Right lobe of liver (tissue), 6 donors: ENCODE data around the gene FYCO1. TPM values are rescaled to one million over a fixed set of nuclear protein-coding genes. Genes with fewer than 3 reads are reported as not detected.

Experiments used
- ATAC-seq, 4 donors: fragments of 200-7000 bp; cut with Tn5 transposase; one replicate each; pipeline ENCODE4 v1.9.1; 2020; ENCODE audit warnings: mild to moderate bottlenecking in 4 of 4, moderate library complexity in 4 of 4
- DNase-seq, 3 donors: peaks; one replicate each; pipeline ENCODE4 v3.0.0-alpha.2; 2020
- H3K27ac ChIP-seq, 3 donors: fragments of 200-600 bp; one replicate each; pipeline ENCODE4 v1.8.0; 2022
- H3K27me3 ChIP-seq, 2 donors: fragments of 200-600 bp; one replicate each; pipeline ENCODE4 v1.8.0; 2022
- H3K36me3 ChIP-seq, 4 donors: fragments of 200-600 bp; sonication (generic) in 1 of 4; one replicate each; pipeline versions ENCODE4 v1.5.1 to v1.8.0; 2017 to 2022; ENCODE audit warnings: control low read depth in 1 of 4
- H3K4me1 ChIP-seq, 4 donors: fragments of 200-600 bp; sonication (generic) in 1 of 4; one replicate each; pipeline versions ENCODE4 v1.5.1 to v1.8.0; 2017 to 2022; ENCODE audit warnings: control low read depth in 1 of 4
- H3K4me3 ChIP-seq, 3 donors: fragments of 200-600 bp; one replicate each; pipeline ENCODE4 v1.8.0; 2022
- H3K9me3 ChIP-seq, 4 donors: fragments of 200-600 bp; sonication (generic) in 1 of 4; one replicate each; pipeline versions ENCODE4 v1.5.1 to v1.8.0; 2017 to 2022; ENCODE audit warnings: control low read depth in 1 of 4
- CTCF ChIP-seq, 4 donors: fragments of 200-600 bp in 3 of 4; fragments of 450-650 bp in 1 of 4; IDR thresholded peaks; one replicate each; pipeline versions ENCODE4 v1.5.1 to v1.8.0; 2016 to 2022; ENCODE audit warnings: antibody characterized with exemption in 4 of 4, mild to moderate bottlenecking in 2 of 4
- POLR2A ChIP-seq: fragments of 450-650 bp; IDR thresholded peaks from one replicate; pipeline ENCODE4 v1.6.1; 2017; ENCODE audit warnings: antibody characterized with exemption, mild to moderate bottlenecking
- WGBS: methylation state at CpG from one replicate; pipeline ENCODE4 v1.1.6; 2018; ENCODE audit warnings: low coverage, low lambda C conversion rate; ENCODE audit not compliant: insufficient coverage; ENCODE audit errors: missing lambda C conversion rate; 5-methylcytosine and 5-hydroxymethylcytosine counted together
- intact Hi-C, 2 donors: fragments of 100-400 bp; cut with DNase I; formaldehyde crosslinking; loops; one replicate each; pipeline versions ENCODE4 v1.11.2 to v1.14.1; 2022
- total RNA-seq, 6 experiments: library from RNA; depleted of rRNA in 2 of 6; stranded (reverse); fragments of >200 nt in 2 of 6; fragmentation: NEBNext Ultra II Directional in 3 of 6; extraction: Animal tissue kit (Norgen Biotek cat#: 25700) in 3 of 6; gene quantifications; one replicate each; pipeline versions ENCODE4 v1.1.0 to v1.2.4, GENCODE V29; 2016 to 2023
- donor health status: DM: no; HTN: yes; CAD: no.
- donor health status: DM: no; HTN: no; CAD: no.
- donor health status: DM: no; HTN: no; CAD: no.
- donor health status: DM: no; HTN: yes; CAD: no.
- donor health status: DM: no; HTN: yes; CAD: no.

The FYCO1 gene
- total RNA-seq, 6 experiments from 2014 or later, result 16.0 to 22.0 (median 21.0) TPM

DNA sequence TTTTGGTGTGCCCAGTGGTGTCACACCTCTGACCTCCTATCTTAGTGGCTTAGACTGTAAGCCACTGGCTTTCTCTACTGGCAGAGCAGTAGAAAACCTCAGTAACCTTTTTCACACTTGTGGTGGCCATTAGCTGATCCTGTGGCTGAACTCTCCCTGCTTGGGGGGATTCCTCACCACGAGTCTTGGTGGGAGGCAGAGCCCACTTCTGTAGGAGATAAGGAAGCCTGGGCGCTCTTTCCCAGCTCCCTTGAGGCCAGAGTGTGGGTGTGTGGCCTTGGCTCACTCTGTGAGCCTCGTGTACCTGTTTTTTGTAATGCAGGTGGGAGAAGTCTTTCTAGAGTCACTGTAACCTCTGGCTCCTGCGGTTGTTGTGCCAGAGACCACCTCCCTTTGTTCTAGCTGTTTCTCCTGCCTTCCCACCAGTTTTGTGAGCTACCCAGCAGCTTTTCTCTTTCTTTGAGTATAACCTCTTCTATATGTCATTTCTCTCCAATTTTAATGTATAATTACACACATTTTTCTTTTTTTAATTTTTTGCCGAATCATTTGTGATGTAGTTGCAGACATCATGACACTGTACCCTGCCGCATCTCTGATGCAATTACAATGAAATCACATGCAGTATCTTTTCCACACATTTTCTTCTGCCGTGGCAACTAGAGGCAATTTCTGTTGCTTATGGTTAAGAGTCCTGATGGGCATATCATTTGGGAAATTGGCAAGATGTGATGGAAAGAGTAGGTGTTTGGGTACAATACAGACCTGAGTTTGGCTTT is 17.9 kb upstream of the FYCO1 start:
- Histone ChIP-seq H3K4me3 (no peak overlapping the region), H3K27me3 (no peaks in the 10 kb centered on the region), H3K27ac (no peak overlapping the region), H3K36me3 (no peaks in the 10 kb centered on the region), H3K9me3 (no peaks in the 10 kb centered on the region), H3K4me1 (no peaks in the 10 kb centered on the region)
- 77% methylated on average over 5 of the region's 7 CpGs for WGBS
- no peak for ATAC-seq
- intact Hi-C loops, result no loop called here
- DNase-seq, result no peak
- TF ChIP-seq CTCF (IDR thresholded peaks at IDR 0.05) (no peak), POLR2A (no peak)

- WGBS, result 81% methylated on average over 4 of the region's 4 CpGs
- Histone ChIP-seq H3K27me3 (no peaks in the 10 kb centered on the region), H3K9me3 (no peaks in the 10 kb centered on the region), H3K4me1 (peaks cover 0 to under 1% (median 0%) of the 10 kb centered on the region in 4 donors), H3K36me3 (no peaks in the 10 kb centered on the region), H3K4me3 (no peak overlapping the region), H3K27ac (no peak overlapping the region)
- TF ChIP-seq POLR2A (no peak), CTCF (IDR thresholded peaks at IDR 0.05) (no peak)
- intact Hi-C loops, result no loop called here
- DNase-seq, result no peak
- ATAC-seq, result no peak
Measured at GRCh38 chr3:46012246-46012645, 16.6 kb upstream of the FYCO1 start.

DNA sequence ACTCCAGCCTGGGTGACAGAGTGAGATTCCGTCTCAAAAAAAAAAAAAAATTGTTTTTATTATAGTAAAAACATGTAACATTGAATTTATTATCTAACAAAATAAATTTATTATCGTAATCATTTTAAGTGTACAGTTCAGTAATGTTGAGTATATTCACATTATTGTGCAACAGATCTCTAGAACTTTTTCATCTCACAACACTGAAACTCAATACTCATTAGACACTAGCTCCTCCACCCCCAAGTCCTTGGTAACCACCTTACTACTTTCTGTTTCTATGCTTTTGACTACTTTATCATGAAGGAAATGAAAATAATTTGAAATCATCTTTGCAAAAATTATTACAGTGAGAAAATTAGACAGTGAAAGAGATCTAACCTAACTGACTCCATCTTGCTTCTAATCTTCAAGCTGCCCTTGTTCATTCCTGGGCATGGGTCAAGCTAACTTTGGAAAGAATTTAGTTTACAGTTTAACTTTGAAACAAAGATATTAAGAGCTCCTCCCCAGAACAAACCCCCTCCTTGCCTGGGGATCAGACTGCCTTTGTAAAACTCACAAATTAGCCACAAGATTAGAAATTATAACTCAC is 15.0 kb upstream of the FYCO1 start:
- H3K27me3 ChIP-seq, result no peaks in the 10 kb centered on the region
- H3K9me3 ChIP-seq, result no peaks in the 10 kb centered on the region
- no peaks in the 10 kb centered on the region for H3K36me3 ChIP-seq
- no peak for DNase-seq
- H3K4me3 ChIP-seq, result no peak overlapping the region
- TF ChIP-seq POLR2A, result no peak
- TF ChIP-seq CTCF (IDR thresholded peaks at IDR 0.05), result no peak
- 86% methylated on average over 2 of the region's 2 CpGs for WGBS
- H3K4me1 ChIP-seq, result peaks cover 0 to 12% (median 0%) of the 10 kb centered on the region in 4 donors
- intact Hi-C loops, result no loop called here
- ATAC-seq, result no peak
- H3K27ac ChIP-seq, result no peak overlapping the region

GRCh38 chr3:46008058-46008457 is 12.4 kb upstream of the FYCO1 start:
- no peaks in the 10 kb centered on the region for H3K27me3 ChIP-seq
- no peak for ATAC-seq
- H3K9me3 ChIP-seq, result no peaks in the 10 kb centered on the region
- DNase-seq, result no peak
- intact Hi-C loops, result no loop called here
- TF ChIP-seq CTCF (IDR thresholded peaks at IDR 0.05) (no peak), POLR2A (no peak)
- H3K27ac ChIP-seq, result no peak overlapping the region
- no peaks in the 10 kb centered on the region for H3K36me3 ChIP-seq
- WGBS, result 75% methylated on average over 5 of the region's 6 CpGs
- H3K4me1 ChIP-seq, result peaks cover 0 to 12% (median 0%) of the 10 kb centered on the region in 4 donors
- no peak overlapping the region for H3K4me3 ChIP-seq
